Subcutaneous abdominal adipose tissue (tissue), 5 donors: Measurements from ENCODE around the gene MRGPRX2.

Source experiments
- H3K27ac ChIP-seq: one replicate; pipeline ENCODE4 v1.7.0; 2013; ENCODE audit warnings: low read depth, mild to moderate bottlenecking, inconsistent platforms, low read length, moderate library complexity
- H3K27me3 ChIP-seq, 5 donors: one replicate each; pipeline ENCODE4 v1.7.0; 2013; ENCODE audit warnings: low read length in 5 of 5, inconsistent platforms in 1 of 5; ENCODE audit not compliant: control insufficient read depth in 5 of 5, insufficient read depth in 4 of 5
- H3K36me3 ChIP-seq, 5 donors: one replicate each; pipeline ENCODE4 v1.7.0; 2013; ENCODE audit warnings: low read length in 5 of 5; ENCODE audit not compliant: control insufficient read depth in 5 of 5, insufficient read depth in 5 of 5
- H3K4me1 ChIP-seq, 5 donors: one replicate each; pipeline ENCODE4 v1.7.0; 2013; ENCODE audit warnings: low read length in 5 of 5, mild to moderate bottlenecking in 3 of 5, moderate library complexity in 1 of 5; ENCODE audit not compliant: control insufficient read depth in 5 of 5, insufficient read depth in 5 of 5
- H3K4me3 ChIP-seq, 5 donors: one replicate each; pipeline ENCODE4 v1.7.0; 2013; ENCODE audit warnings: low read length in 5 of 5, low read depth in 1 of 5
- H3K9ac ChIP-seq, 5 donors: one replicate each; pipeline ENCODE4 v1.7.0; 2013; ENCODE audit warnings: low read length in 5 of 5, mild to moderate bottlenecking in 4 of 5, moderate library complexity in 3 of 5
- H3K9me3 ChIP-seq, 5 donors: one replicate each; pipeline ENCODE4 v1.7.0; 2013; ENCODE audit warnings: low read length in 5 of 5; ENCODE audit not compliant: control insufficient read depth in 5 of 5
- donor health status: healthy.
- donor health status: healthy.
- donor health status: healthy.
- donor health status: healthy.
- donor health status: healthy.

MRGPRX2 gene

DNA sequence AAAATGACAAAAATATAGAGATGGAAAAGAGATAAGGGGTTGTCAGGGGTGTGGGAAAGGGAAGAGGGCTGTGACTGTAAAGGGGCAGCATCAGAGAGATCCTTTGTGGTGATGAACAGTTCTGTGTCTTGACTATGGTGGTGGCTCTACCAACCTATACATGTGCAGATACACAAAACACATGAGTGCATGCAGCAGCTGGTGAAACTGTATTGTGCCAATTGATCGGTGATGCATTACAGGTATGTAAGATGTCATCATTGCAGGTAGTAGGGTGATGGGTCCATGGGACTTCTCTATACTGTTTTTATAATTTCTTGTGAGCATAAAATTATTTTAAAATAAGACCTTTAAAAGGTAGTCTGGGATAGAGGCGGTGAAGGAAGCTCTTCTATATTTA lies 32.3 kb upstream of the MRGPRX2 start:
- Histone ChIP-seq H3K27ac (no peak overlapping the region), H3K4me1 (peaks cover 0 to 4% (median 0%) of the 10 kb centered on the region in 5 donors), H3K36me3 (no peaks in the 10 kb centered on the region), H3K27me3 (peaks cover 0 to 5% (median 4%) of the 10 kb centered on the region in 5 donors), H3K9ac (no peak overlapping the region), H3K4me3 (no peak overlapping the region), H3K9me3 (no peaks in the 10 kb centered on the region)

DNA sequence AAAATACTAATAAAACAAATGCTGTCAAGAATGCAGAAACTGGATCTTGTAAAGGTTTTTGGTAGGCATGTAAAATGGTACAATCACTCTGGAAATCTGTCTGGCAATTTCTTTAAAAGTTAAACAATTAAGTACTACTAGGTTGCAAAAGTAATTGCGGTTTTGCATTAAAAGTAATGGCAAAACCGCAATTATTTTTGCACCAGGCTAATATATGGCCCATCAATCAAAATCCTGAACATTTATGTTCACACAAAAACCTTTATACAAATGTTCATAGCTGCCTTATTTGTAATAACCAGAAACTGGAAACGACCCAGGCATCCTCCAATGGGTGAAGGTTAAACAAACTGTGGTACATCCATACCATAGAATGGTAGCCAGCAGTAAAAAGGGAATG lies 31.8 kb upstream of the MRGPRX2 start:
- peaks cover 0 to 4% (median 4%) of the 10 kb centered on the region in 5 donors for H3K27me3 ChIP-seq
- peaks cover 0 to 6% (median 0%) of the 10 kb centered on the region in 5 donors for H3K4me1 ChIP-seq
- H3K27ac ChIP-seq: no peak overlapping the region
- H3K9me3 ChIP-seq: no peaks in the 10 kb centered on the region
- no peak overlapping the region for H3K9ac ChIP-seq
- no peaks in the 10 kb centered on the region for H3K36me3 ChIP-seq
- H3K4me3 ChIP-seq: no peak overlapping the region

DNA sequence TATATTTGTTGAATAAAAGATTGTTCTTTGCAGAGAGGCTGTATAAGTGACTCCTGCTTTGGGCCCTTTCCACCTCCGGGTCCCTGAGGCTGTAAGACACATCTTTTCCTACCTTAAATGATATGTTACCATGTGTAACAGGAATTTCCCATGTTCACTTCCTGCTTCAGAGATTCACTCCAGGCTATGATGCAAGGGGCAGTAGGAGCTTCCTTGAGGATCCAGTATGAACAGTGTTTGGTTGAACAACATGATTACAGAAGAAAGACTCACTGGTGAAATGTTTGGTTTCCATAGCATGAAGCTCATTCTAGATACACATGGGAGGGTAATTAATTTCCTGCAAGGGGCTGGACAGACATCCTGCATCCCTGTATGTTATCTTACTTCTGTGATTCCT lies 30.8 kb upstream of the MRGPRX2 start:
- Histone ChIP-seq H3K4me3 (no peak overlapping the region), H3K27me3 (peaks cover 0 to 4% (median 0%) of the 10 kb centered on the region in 5 donors), H3K9me3 (no peaks in the 10 kb centered on the region), H3K4me1 (peaks cover 0 to 6% (median 0%) of the 10 kb centered on the region in 5 donors), H3K36me3 (no peaks in the 10 kb centered on the region), H3K27ac (no peak overlapping the region), H3K9ac (no peak overlapping the region)

DNA sequence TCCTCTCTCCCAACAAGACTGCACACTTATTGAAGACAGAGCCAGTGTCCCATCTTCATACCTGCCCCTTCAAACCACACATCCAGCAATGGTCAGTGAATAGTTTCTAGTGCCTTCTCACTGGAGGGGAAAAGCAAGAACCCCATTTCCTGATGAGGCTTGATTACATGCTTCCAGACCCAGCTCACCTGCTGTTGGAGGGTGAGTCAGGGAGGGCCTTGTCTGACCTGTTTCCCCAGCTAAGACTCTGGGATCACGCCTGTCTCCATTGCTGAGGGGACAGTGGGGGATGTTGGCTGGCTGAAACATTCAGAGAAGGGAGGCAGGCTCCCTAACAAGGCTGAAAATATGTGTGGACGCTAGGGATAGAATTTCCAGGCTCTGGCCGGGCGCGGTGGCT lies 28.9 kb upstream of the MRGPRX2 start:
- no peak overlapping the region for H3K4me3 ChIP-seq
- no peak overlapping the region for H3K9ac ChIP-seq
- peaks cover 0 to 6% (median 0%) of the 10 kb centered on the region in 5 donors for H3K4me1 ChIP-seq
- H3K9me3 ChIP-seq: no peaks in the 10 kb centered on the region
- no peaks in the 10 kb centered on the region for H3K36me3 ChIP-seq
- H3K27ac ChIP-seq: no peak overlapping the region
- peaks cover 0 to 4% (median 0%) of the 10 kb centered on the region in 5 donors for H3K27me3 ChIP-seq

DNA sequence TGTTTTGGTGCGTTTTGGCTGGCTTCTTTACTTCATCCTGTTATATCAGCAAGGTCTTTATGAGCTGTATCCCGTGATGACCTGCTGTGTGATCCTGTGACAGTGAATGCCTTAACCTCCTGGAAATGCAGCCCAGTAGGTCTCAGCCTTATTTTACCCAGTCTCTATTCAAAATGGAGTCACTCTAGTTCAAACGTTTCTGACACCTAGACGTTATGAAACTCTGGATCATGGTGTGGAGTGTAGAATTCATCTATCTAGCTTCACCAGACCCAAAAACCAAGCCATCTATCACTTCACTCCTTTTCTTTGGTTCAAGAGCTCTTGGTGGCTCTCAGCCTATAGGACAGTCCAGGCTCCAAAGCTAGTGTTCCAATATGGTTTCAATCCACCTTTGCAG lies 28.3 kb upstream of the MRGPRX2 start:
- Histone ChIP-seq H3K4me1 (peaks cover 0 to 6% (median 0%) of the 10 kb centered on the region in 5 donors), H3K9ac (no peak overlapping the region), H3K27ac (no peak overlapping the region), H3K36me3 (no peaks in the 10 kb centered on the region), H3K9me3 (no peaks in the 10 kb centered on the region), H3K4me3 (no peak overlapping the region), H3K27me3 (peaks cover 0 to 4% (median 0%) of the 10 kb centered on the region in 5 donors)

DNA sequence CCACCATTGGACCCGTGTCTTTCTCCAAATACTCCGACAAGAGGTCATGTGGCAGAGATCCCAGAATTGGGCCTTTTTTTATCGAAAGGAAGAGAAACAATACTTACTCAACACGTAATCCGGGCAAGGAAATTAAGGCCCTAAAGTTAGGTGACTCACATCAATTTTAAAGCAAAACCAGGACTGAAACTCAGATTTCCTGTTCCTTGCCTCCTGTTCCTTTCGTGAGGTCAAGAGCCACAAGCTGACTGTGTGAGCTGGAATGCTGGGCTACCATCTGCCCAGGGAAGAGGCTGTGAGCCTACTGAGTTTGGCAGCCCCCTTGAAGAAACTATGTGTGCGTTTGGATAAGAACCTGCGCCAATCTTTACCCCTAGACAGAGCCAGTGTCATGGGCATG lies 27.1 kb upstream of the MRGPRX2 start:
- peaks cover 0 to 4% (median 0%) of the 10 kb centered on the region in 5 donors for H3K27me3 ChIP-seq

DNA sequence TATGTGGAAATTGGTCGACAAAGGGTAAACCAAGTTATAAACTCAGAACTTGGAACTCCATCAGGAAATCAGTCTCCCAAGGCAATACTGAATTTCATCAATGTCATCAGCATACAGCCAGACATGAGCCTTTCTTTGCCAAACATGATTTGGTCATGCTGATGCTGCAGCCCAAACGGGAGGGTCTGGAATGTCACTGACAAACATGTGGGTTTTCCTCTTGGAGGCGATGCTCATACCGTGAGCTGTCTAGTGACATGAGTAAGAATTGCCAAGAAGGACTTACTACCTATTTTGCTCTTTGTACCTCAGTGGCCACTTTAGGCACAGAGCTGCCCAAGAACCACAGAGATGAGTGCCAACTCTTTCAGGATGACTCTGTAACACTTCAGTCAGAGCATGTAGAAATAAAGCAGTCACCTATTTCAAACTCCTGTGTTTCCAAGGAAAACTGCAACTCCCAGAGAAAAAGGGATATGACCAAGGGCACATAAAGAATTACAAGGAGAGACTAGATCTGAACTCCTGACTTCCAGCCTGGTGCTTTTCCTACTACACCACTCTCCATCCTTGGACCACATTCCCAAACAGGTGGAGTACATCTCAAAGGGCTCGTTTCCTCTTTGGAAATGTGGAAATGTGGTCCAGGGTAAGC lies 24.3 kb upstream of the MRGPRX2 start:
- H3K36me3 ChIP-seq: no peaks in the 10 kb centered on the region
- peaks cover 0 to 6% (median 0%) of the 10 kb centered on the region in 5 donors for H3K4me1 ChIP-seq
- H3K9me3 ChIP-seq: no peaks in the 10 kb centered on the region
- H3K27ac ChIP-seq: no peak overlapping the region
- no peak overlapping the region for H3K9ac ChIP-seq
- no peaks in the 10 kb centered on the region for H3K27me3 ChIP-seq
- no peak overlapping the region for H3K4me3 ChIP-seq

More for the DNA sequence above, 27.1 kb upstream of the MRGPRX2 start:
- no peaks in the 10 kb centered on the region for H3K36me3 ChIP-seq
- no peak overlapping the region for H3K27ac ChIP-seq
- no peak overlapping the region for H3K4me3 ChIP-seq
- no peaks in the 10 kb centered on the region for H3K9me3 ChIP-seq
- no peak overlapping the region for H3K9ac ChIP-seq
- H3K4me1 ChIP-seq: peaks cover 0 to 6% (median 0%) of the 10 kb centered on the region in 5 donors

DNA sequence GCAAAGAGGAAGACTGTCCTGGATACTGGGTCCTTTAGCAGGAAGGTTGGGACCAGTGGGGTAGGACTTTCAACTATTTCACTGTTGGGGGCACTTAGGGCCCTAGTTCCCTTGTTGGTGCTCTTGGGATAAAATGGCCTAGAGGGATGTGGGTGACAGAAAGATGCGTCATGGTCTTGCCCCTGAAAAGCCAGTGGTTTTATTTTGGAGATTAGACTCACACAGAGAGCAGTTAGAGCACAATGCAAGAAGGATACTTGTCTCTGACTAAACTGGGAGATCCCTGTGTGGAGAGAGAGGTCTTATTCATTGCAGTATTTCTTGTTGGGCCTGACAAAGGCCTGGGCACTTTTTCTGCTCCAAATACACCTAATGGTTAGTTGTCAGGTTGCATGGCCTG lies 22.6 kb upstream of the MRGPRX2 start:
- no peak overlapping the region for H3K27ac ChIP-seq
- no peaks in the 10 kb centered on the region for H3K9me3 ChIP-seq
- no peaks in the 10 kb centered on the region for H3K27me3 ChIP-seq
- no peaks in the 10 kb centered on the region for H3K36me3 ChIP-seq
- no peak overlapping the region for H3K4me3 ChIP-seq
- no peak overlapping the region for H3K9ac ChIP-seq
- peaks cover 0 to 5% (median 0%) of the 10 kb centered on the region in 5 donors for H3K4me1 ChIP-seq

DNA sequence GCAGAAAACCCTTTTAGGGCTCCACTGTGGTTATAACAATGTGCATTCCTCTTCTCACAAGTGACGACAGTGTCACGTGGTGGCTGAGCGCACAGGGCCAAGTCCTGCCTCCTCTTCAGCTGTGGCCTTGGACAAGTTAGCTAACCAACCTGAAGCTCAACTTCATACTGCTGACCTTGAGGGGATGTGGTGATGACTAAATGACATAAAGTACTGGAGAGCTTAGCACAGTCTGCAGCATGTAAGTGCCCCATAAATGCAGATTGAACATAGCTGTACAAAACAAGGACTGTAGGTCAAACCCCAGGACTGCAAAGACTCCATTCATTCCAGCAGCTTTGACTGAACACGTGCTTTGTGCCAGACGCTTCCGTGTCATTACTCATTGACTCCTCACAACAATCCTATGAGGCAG lies 20.1 kb upstream of the MRGPRX2 start:
- Histone ChIP-seq H3K27me3 (no peaks in the 10 kb centered on the region), H3K4me3 (no peak overlapping the region), H3K4me1 (peaks cover 0 to 12% (median 6%) of the 10 kb centered on the region in 5 donors), H3K9me3 (no peaks in the 10 kb centered on the region), H3K36me3 (no peaks in the 10 kb centered on the region), H3K27ac (no peak overlapping the region), H3K9ac (no peak overlapping the region)

DNA sequence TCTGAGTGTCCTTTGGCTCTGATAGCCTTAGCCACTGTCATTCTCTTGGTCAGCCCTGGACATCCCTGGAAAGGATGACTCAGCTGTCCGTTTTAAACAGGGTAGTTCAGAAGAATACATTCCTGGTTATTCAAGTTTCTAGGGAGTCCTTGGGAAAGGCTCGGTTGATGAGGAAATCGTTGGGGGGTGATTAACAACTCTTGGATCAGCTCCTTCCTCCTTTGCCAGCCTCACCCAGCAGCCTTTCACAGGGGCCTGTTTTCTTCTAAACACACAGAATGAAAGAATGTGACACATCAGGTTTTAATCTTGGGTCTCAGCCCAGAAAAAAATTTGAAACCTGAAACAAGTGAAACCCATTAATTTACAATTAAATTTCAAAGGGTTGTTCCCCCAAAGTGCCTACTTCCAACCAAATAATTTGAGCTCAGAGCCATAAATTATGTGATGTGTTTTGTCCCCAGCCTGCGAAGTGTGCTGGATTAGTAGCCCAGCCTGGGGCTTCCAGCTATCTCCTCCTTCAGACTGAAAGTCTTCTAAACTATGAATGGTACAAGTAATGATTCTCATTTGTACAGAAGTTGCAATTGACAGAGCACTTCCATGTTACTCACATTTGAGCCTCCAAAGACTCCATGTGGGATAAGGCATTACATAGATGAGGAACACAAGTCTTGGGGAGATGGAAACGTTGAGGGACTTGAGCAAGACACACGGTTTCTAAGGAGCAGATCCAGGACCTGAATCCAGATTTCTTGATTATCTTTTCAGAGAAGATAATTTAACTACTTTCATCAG lies 19.3 kb upstream of the MRGPRX2 start:
- Histone ChIP-seq H3K4me1 (peaks cover 0 to 12% (median 6%) of the 10 kb centered on the region in 5 donors), H3K9ac (no peak overlapping the region), H3K36me3 (no peaks in the 10 kb centered on the region), H3K27me3 (no peaks in the 10 kb centered on the region), H3K4me3 (no peak overlapping the region), H3K27ac (no peak overlapping the region), H3K9me3 (no peaks in the 10 kb centered on the region)
